DND-41 (cell line): ENCODE measurements around the gene EFNA4.

Experiments
- ATAC-seq: fragments of 200-7000 bp; cut with Tn5 transposase; 3 replicates; pipeline ENCODE4 v1.9.1; 2021; ENCODE audit warnings: low read depth; ENCODE audit not compliant: insufficient read depth
- DNase-seq: peaks from one replicate; pipeline ENCODE4 v3.0.0-alpha.2; 2020
- H2AFZ ChIP-seq: 2 replicates; pipeline ENCODE4 v1.6.0; 2012; ENCODE audit warnings: low read depth, low read length
- H3K27ac ChIP-seq: 2 replicates; pipeline ENCODE4 v1.5.1; 2012; ENCODE audit warnings: low read length, inconsistent platforms
- H3K27me3 ChIP-seq: fragments of 200-600 bp; sonication (generic); 2 replicates; pipeline ENCODE4 v1.6.0; 2012; ENCODE audit warnings: low read length, mild to moderate bottlenecking, inconsistent platforms; ENCODE audit not compliant: insufficient read depth, poor library complexity
- H3K36me3 ChIP-seq: 2 replicates; pipeline ENCODE4 v1.5.1; 2012; ENCODE audit warnings: low read length, inconsistent platforms; ENCODE audit not compliant: insufficient read depth
- H3K4me1 ChIP-seq: 2 replicates; pipeline ENCODE4 v1.5.1; 2012; ENCODE audit warnings: mild to moderate bottlenecking, low read length; ENCODE audit not compliant: insufficient read depth
- H3K4me2 ChIP-seq: 2 replicates; pipeline ENCODE4 v1.6.0; 2012; ENCODE audit warnings: mild to moderate bottlenecking, moderate library complexity, low read length, inconsistent platforms; ENCODE audit not compliant: insufficient read depth
- H3K4me3 ChIP-seq, 2 experiments: fragments of 200-600 bp in 1 of 2; shearing (Covaris generic) in 1 of 2; 2 replicates each; pipeline ENCODE4 v1.5.1; 2012 to 2016; ENCODE audit warnings: inconsistent platforms in 2 of 2, low read length in 2 of 2, mild to moderate bottlenecking in 2 of 2, low read depth in 1 of 2, moderate library complexity in 1 of 2
- H3K79me2 ChIP-seq: 2 replicates; pipeline ENCODE4 v1.6.0; 2012; ENCODE audit warnings: low read length, inconsistent platforms; ENCODE audit not compliant: insufficient read depth
- H3K9ac ChIP-seq: 2 replicates; pipeline ENCODE4 v1.6.0; 2012; ENCODE audit warnings: low read depth, mild to moderate bottlenecking, inconsistent platforms, low read length, moderate library complexity
- H3K9me3 ChIP-seq: 2 replicates; pipeline ENCODE4 v1.5.1; 2012; ENCODE audit warnings: low read length, moderate library complexity, mild to moderate bottlenecking, inconsistent platforms; ENCODE audit not compliant: insufficient read depth, severe bottlenecking
- H4K20me1 ChIP-seq: 2 replicates; pipeline ENCODE4 v1.6.0; 2012; ENCODE audit warnings: low read length; ENCODE audit not compliant: insufficient read depth
- EZH2 ChIP-seq: IDR thresholded peaks from 3 replicates; pipeline ENCODE4 v1.6.1; 2012; ENCODE audit warnings: borderline replicate concordance, low read depth, mild to moderate bottlenecking, moderate library complexity, low read length, inconsistent platforms; ENCODE audit not compliant: severe bottlenecking
- TF ChIP-seq, protein P1 (sequence below): IDR thresholded peaks from 2 replicates; pipeline ENCODE4 v1.5.1; 2012; ENCODE audit warnings: borderline replicate concordance, low read length, moderate library complexity, mild to moderate bottlenecking; ENCODE audit not compliant: poor library complexity, severe bottlenecking; ENCODE audit errors: extremely low read depth

Gene EFNA4

GRCh38 chr1:155034318-155035208 lies 29.0 kb upstream of the EFNA4 start:
- ATAC-seq (no peak), DNase-seq (no peak)
- TF ChIP-seq, protein P1, sequence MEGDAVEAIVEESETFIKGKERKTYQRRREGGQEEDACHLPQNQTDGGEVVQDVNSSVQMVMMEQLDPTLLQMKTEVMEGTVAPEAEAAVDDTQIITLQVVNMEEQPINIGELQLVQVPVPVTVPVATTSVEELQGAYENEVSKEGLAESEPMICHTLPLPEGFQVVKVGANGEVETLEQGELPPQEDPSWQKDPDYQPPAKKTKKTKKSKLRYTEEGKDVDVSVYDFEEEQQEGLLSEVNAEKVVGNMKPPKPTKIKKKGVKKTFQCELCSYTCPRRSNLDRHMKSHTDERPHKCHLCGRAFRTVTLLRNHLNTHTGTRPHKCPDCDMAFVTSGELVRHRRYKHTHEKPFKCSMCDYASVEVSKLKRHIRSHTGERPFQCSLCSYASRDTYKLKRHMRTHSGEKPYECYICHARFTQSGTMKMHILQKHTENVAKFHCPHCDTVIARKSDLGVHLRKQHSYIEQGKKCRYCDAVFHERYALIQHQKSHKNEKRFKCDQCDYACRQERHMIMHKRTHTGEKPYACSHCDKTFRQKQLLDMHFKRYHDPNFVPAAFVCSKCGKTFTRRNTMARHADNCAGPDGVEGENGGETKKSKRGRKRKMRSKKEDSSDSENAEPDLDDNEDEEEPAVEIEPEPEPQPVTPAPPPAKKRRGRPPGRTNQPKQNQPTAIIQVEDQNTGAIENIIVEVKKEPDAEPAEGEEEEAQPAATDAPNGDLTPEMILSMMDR = no peak
- no peak for TF ChIP-seq EZH2
- Histone ChIP-seq H3K36me3 (no peaks in the 10 kb centered on the region), H3K27me3 (peaks cover 30% of the 10 kb centered on the region), H3K27ac (no peak overlapping the region), H3K79me2 (no peaks in the 10 kb centered on the region), H2AFZ (no peak overlapping the region), H3K4me1 (no peaks in the 10 kb centered on the region), H4K20me1 (peaks cover 12% of the 10 kb centered on the region; the same call in 1 of the 2 replicates), H3K4me3 (no peak overlapping the region), H3K4me2 (no peak overlapping the region), H3K9me3 (no peaks in the 10 kb centered on the region), H3K9ac (no peak overlapping the region)

DNA sequence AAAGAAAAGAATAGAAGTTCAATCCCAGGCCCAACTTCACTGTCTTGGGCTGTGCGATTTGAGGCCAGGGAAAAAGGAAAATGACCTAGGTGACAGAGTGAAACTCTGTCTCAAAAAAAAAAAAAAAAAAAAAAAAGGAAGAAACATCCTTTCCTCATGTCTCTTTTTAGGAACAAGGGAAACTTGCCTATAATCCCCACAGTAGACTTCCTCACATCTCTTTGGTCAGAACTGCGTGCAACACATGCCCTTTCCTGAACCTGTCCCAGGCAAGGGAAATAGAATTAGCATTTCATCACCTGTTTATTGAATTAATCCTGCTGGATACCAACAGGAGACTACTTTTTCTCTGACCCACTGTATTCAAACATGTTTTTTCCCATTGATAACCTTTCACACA lies 27.6 kb upstream of the EFNA4 start:
- TF ChIP-seq, protein P1 = no peak
- TF ChIP-seq EZH2 = no peak
- H3K27ac ChIP-seq = no peak overlapping the region
- no peak overlapping the region for H3K9ac ChIP-seq
- H3K4me1 ChIP-seq = no peaks in the 10 kb centered on the region
- DNase-seq = no peak
- no peak for ATAC-seq
- H4K20me1 ChIP-seq = peaks cover 7% of the 10 kb centered on the region; the same call in 1 of the 2 replicates
- no peak overlapping the region for H3K4me3 ChIP-seq
- H3K36me3 ChIP-seq = no peaks in the 10 kb centered on the region
- no peak overlapping the region for H3K4me2 ChIP-seq
- H3K79me2 ChIP-seq = no peaks in the 10 kb centered on the region
- no peaks in the 10 kb centered on the region for H3K9me3 ChIP-seq
- peaks cover 29% of the 10 kb centered on the region for H3K27me3 ChIP-seq
- H2AFZ ChIP-seq = no peak overlapping the region

GRCh38 chr1:155037043-155037442 lies 26.5 kb upstream of the EFNA4 start:
- H3K9me3 ChIP-seq = no peaks in the 10 kb centered on the region
- no peaks in the 10 kb centered on the region for H3K79me2 ChIP-seq
- no peak overlapping the region for H3K4me2 ChIP-seq
- ATAC-seq (no peak), DNase-seq (no peak)
- no peak overlapping the region for H3K27ac ChIP-seq
- no peak overlapping the region for H3K9ac ChIP-seq
- H3K4me1 ChIP-seq = no peaks in the 10 kb centered on the region
- H4K20me1 ChIP-seq = peaks cover 5% of the 10 kb centered on the region; the same call in 1 of the 2 replicates
- TF ChIP-seq EZH2 = no peak
- TF ChIP-seq, protein P1 = no peak
- no peak overlapping the region for H2AFZ ChIP-seq
- peaks cover 36% of the 10 kb centered on the region for H3K27me3 ChIP-seq
- no peaks in the 10 kb centered on the region for H3K36me3 ChIP-seq
- H3K4me3 ChIP-seq = no peak overlapping the region
